ENCODE data around the gene GSE1. TPM values are rescaled to one million over a fixed set of nuclear protein-coding genes. Genes with fewer than 3 reads are reported as not detected.

The GSE1 gene
- total RNA-seq, 1 donor from 2014 or later, result 120 TPM

DNA sequence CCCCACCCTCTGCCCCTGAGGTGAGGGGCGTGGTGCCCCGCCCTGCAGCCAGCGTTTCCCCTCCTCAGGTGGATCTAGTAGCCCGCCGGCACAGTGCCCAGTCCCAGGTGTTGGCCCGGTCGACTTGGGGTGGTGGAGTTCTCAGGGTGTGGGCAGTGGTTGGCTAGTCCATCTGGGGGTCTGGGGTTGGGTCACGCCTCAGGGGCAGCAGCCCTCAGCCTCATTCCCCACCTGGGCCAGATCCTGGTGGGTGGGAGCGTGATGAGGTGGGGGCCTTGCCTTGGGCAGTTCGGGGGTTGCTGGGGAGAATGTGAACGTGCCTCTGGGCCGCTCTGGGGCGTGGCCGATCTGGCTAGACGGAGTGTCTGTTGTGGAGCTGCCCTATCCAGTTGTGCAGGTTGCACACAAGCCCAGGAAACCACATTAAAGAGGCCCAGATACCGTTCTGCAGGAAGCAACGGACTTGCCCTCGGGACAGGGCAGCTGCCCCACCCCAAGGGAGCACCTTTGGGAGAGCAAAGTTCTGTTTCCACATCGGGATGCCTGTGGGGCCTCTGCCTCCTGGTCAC is 32.0 kb downstream of the GSE1 start:
- TF ChIP-seq, protein P1, sequence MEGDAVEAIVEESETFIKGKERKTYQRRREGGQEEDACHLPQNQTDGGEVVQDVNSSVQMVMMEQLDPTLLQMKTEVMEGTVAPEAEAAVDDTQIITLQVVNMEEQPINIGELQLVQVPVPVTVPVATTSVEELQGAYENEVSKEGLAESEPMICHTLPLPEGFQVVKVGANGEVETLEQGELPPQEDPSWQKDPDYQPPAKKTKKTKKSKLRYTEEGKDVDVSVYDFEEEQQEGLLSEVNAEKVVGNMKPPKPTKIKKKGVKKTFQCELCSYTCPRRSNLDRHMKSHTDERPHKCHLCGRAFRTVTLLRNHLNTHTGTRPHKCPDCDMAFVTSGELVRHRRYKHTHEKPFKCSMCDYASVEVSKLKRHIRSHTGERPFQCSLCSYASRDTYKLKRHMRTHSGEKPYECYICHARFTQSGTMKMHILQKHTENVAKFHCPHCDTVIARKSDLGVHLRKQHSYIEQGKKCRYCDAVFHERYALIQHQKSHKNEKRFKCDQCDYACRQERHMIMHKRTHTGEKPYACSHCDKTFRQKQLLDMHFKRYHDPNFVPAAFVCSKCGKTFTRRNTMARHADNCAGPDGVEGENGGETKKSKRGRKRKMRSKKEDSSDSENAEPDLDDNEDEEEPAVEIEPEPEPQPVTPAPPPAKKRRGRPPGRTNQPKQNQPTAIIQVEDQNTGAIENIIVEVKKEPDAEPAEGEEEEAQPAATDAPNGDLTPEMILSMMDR (IDR thresholded peaks at IDR 0.05), result no peak
- no peak for DNase-seq (ENCODE audit: low spot score in 2 of 2)

DNA sequence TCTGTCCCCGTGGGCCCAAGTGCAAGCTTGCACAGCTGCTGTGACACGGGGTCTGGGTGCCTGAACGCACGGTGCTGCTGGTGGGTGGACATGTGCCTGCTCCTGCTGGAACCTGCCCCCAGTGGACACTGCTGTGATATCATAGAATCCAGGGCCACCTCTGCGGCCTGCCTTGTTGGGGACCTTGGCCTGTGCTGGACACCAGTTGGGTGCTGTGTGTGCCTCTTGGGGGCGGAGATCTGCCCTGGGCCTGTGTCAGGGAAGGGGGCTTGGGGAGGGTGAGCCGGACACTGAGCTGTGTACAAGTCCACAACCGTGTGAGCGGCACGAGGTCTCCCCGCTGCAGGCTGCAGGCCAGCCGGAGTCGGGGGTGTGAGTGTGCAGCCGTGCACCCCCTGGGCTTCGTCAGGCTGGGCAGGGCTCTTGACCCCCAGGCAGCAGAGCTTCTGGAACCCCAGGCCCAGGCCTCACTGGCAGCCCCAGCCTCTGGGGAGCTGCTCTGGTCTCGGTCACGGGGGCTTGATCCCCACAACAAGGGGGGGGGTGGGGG is 33.3 kb downstream of the GSE1 start:
- Histone ChIP-seq H3K36me3 (peaks cover 5 to 18% of the 10 kb centered on the region in 2 donors), H3K4me1 (peaks cover 4 to 5% of the 10 kb centered on the region in 2 donors), H3K27ac (no peak overlapping the region), H3K9me3 (no peaks in the 10 kb centered on the region), H3K27me3 (no peaks in the 10 kb centered on the region), H3K4me3 (no peak overlapping the region)
- DNase-seq (ENCODE audit: low spot score in 2 of 2), result no peak
- TF ChIP-seq, protein P1 (IDR thresholded peaks at IDR 0.05), result no peak
- intact Hi-C loops (cut with DNase I), result no loop called here

More for the DNA sequence above, 32.0 kb downstream of the GSE1 start:
- Histone ChIP-seq H3K4me3 (no peak overlapping the region), H3K27me3 (no peaks in the 10 kb centered on the region), H3K36me3 (peaks cover 5 to 18% of the 10 kb centered on the region in 2 donors), H3K4me1 (peaks cover 0 to 3% of the 10 kb centered on the region in 2 donors), H3K27ac (no peak overlapping the region), H3K9me3 (no peaks in the 10 kb centered on the region)
- intact Hi-C loops (cut with DNase I), result no loop called here

DNA sequence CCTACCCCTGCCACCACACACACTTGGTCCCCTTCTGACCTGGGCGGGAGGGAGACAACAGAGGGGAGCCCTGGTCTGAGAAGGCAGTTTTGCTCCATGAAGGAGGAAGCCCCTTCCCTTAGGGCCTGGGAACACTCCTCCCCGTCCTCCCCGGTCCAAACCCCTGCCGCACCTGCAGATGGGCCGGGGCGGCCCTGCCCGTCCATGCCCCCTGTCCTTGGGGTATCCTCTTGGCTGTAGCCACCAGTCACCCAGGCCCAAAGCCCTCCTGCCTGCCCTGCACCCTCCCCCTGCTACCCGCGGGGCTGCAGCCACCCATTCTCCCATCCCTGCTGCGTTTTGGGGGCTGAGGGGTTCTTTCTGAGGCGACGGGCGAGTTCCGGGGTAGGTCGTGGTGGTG is 33.9 kb downstream of the GSE1 start:
- H3K27me3 ChIP-seq, result no peaks in the 10 kb centered on the region
- no peak overlapping the region for H3K27ac ChIP-seq
- peaks cover 3 to 9% of the 10 kb centered on the region in 2 donors for H3K4me1 ChIP-seq
- intact Hi-C loops (cut with DNase I), result no loop called here
- TF ChIP-seq, protein P1 (IDR thresholded peaks at IDR 0.05), result no peak
- DNase-seq (ENCODE audit: low spot score in 2 of 2), result no peak
- H3K9me3 ChIP-seq, result no peaks in the 10 kb centered on the region
- no peak overlapping the region for H3K4me3 ChIP-seq
- H3K36me3 ChIP-seq, result peaks cover 5 to 18% of the 10 kb centered on the region in 2 donors

DNA sequence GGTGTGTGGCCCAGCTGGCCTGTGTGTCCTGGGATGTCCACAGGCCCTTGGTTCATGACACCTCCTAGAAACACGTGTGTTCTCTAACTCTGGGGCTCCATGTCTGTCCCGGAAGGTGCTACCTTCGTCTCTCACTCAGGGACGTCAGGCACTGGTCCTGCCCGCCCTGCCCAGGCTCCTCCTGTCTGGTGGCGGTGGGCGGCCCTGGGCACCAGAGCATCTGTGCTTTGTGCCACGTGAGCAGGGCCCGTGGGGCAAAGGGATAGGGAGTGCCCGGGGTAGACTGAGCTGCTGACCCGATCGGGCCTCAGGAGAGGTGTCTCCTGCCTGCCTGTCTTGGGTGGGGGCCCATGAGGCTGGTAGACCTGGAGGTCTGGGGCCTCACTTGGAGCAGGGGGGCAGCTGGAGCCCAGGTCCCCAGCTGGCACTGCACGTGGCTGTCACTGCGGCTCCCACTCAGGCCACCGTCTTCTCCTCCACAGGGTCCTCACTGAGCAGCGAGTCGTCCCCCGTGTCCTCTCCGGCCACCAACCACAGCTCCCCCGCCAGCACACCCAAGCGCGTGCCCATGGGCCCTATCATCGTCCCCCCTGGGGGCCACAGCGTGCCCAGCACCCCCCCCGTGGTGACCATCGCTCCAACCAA is 35.1 kb downstream of the GSE1 start:
- no peaks in the 10 kb centered on the region for H3K9me3 ChIP-seq
- H3K27ac ChIP-seq, result no peak overlapping the region
- intact Hi-C loops (cut with DNase I), result no loop called here
- H3K4me1 ChIP-seq, result peaks cover 3 to 18% of the 10 kb centered on the region in 2 donors
- TF ChIP-seq, protein P1 (IDR thresholded peaks at IDR 0.05), result no peak
- peaks cover 5 to 18% of the 10 kb centered on the region in 2 donors for H3K36me3 ChIP-seq
- no peaks in the 10 kb centered on the region for H3K27me3 ChIP-seq
- no peak for DNase-seq (ENCODE audit: low spot score in 2 of 2)
- no peak overlapping the region for H3K4me3 ChIP-seq

DNA sequence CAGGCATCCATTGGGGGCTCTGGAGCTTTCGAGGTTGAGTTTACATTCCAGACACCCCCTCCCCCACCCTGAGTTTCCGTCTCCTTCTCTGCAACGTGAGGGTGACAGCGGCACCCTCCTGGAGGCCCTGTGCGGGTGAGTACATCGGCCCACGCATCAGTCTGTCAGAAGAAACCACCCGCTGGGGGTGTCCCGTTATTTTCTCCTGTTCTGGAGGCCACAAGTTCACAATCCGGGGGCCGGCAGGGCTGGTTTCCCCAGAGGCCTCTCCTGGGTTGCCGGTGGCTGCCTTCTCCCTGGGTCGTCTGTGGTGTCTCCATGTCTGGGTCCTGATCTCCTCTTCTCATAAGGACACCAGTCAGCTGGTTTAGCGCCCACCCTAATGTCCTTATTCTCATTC is 35.7 kb downstream of the GSE1 start:
- H3K4me1 ChIP-seq, result peaks cover 8 to 23% of the 10 kb centered on the region in 2 donors
- no peaks in the 10 kb centered on the region for H3K27me3 ChIP-seq
- no peaks in the 10 kb centered on the region for H3K9me3 ChIP-seq
- no peak for DNase-seq (ENCODE audit: low spot score in 2 of 2)
- H3K36me3 ChIP-seq, result peaks cover 5 to 18% of the 10 kb centered on the region in 2 donors
- intact Hi-C loops (cut with DNase I), result no loop called here
- no peak overlapping the region for H3K27ac ChIP-seq
- TF ChIP-seq, protein P1 (IDR thresholded peaks at IDR 0.05), result no peak
- no peak overlapping the region for H3K4me3 ChIP-seq

Data from ascending aorta (tissue), 2 donors.